Chondrocyte (in vitro differentiated cells): ENCODE data around the gene ITPR1. TPM values are rescaled to one million over a fixed set of nuclear protein-coding genes. Genes with fewer than 3 reads are reported as not detected.

Experiments
- DNase-seq: peaks from one replicate; pipeline ENCODE4 v3.0.0; 2021; ENCODE audit warnings: mixed read lengths, low spot score
- H3K27ac Mint-ChIP-seq: one replicate; pipeline ENCODE4 v1.8.0; 2021; ENCODE audit warnings: mild to moderate bottlenecking, moderate library complexity, mixed read lengths; ENCODE audit not compliant: unreplicated experiment
- H3K27me3 Mint-ChIP-seq: 2 replicates; pipeline ENCODE4 v1.8.0; 2021; ENCODE audit warnings: low read depth, mixed read lengths
- H3K36me3 Mint-ChIP-seq: 2 replicates; pipeline ENCODE4 v1.8.0; 2021; ENCODE audit warnings: low read depth, mixed read lengths
- H3K4me1 Mint-ChIP-seq: 2 replicates; pipeline ENCODE4 v1.8.0; 2021; ENCODE audit warnings: low read depth, mild to moderate bottlenecking, mixed read lengths
- H3K4me3 Mint-ChIP-seq: one replicate; pipeline ENCODE4 v1.8.0; 2021; ENCODE audit warnings: mild to moderate bottlenecking, moderate library complexity, mixed read lengths; ENCODE audit not compliant: unreplicated experiment
- H3K9me3 Mint-ChIP-seq: 2 replicates; pipeline ENCODE4 v1.8.0; 2021; ENCODE audit warnings: low read depth, mixed read lengths
- CTCF ChIP-seq: fragments of 200-600 bp; sonication (generic); IDR thresholded peaks from 2 replicates; pipeline ENCODE4 v1.5.0; 2021; ENCODE audit warnings: antibody characterized with exemption, mild to moderate bottlenecking, moderate library complexity
- total RNA-seq: library from RNA; stranded (reverse); gene quantifications from 3 replicates; pipeline ENCODE4 v1.2.1, GENCODE V29; 2021

ITPR1 gene
- total RNA-seq, 1 donor from 2014 or later = 45.0 TPM

- H3K36me3 Mint-ChIP-seq = peaks cover 13% of the 10 kb centered on the region
- H3K27me3 Mint-ChIP-seq = no peaks in the 10 kb centered on the region
- no peak overlapping the region for H3K27ac Mint-ChIP-seq
- no peak for TF ChIP-seq CTCF
- H3K4me1 Mint-ChIP-seq = peaks cover 28% of the 10 kb centered on the region
- no peak for DNase-seq
- H3K4me3 Mint-ChIP-seq = no peak overlapping the region
- no peaks in the 10 kb centered on the region for H3K9me3 Mint-ChIP-seq
Observed at GRCh38 chr3:4726549-4726948, 233.4 kb downstream of the ITPR1 start.

- Mint-ChIP-seq H3K27me3 (no peaks in the 10 kb centered on the region), H3K27ac (no peak overlapping the region), H3K4me3 (no peak overlapping the region), H3K9me3 (no peaks in the 10 kb centered on the region), H3K4me1 (peaks cover 4% of the 10 kb centered on the region), H3K36me3 (peaks cover 13% of the 10 kb centered on the region)
- no peak for DNase-seq
- TF ChIP-seq CTCF = no peak
Observed at GRCh38 chr3:4729061-4729973, 236.2 kb downstream of the ITPR1 start.

GRCh38 chr3:4730719-4731118 lies 237.6 kb downstream of the ITPR1 start:
- no peak for DNase-seq
- Mint-ChIP-seq H3K4me3 (no peak overlapping the region), H3K36me3 (peaks cover 14% of the 10 kb centered on the region), H3K4me1 (peaks cover 7% of the 10 kb centered on the region), H3K9me3 (no peaks in the 10 kb centered on the region), H3K27me3 (no peaks in the 10 kb centered on the region), H3K27ac (no peak overlapping the region)
- TF ChIP-seq CTCF = no peak

GRCh38 chr3:4731543-4732111 lies 238.5 kb downstream of the ITPR1 start:
- no peak for TF ChIP-seq CTCF
- H3K9me3 Mint-ChIP-seq = no peaks in the 10 kb centered on the region
- no peak for DNase-seq
- H3K4me1 Mint-ChIP-seq = peaks cover 7% of the 10 kb centered on the region
- H3K4me3 Mint-ChIP-seq = no peak overlapping the region
- peaks cover 17% of the 10 kb centered on the region for H3K36me3 Mint-ChIP-seq
- no peaks in the 10 kb centered on the region for H3K27me3 Mint-ChIP-seq
- no peak overlapping the region for H3K27ac Mint-ChIP-seq

GRCh38 chr3:4732925-4733324 lies 239.8 kb downstream of the ITPR1 start:
- Mint-ChIP-seq H3K36me3 (peaks cover 16% of the 10 kb centered on the region), H3K27me3 (no peaks in the 10 kb centered on the region), H3K4me1 (peaks cover 11% of the 10 kb centered on the region)

More at GRCh38 chr3:4732925-4733324, 239.8 kb downstream of the ITPR1 start:
- Mint-ChIP-seq H3K27ac (no peak overlapping the region), H3K4me3 (no peak overlapping the region), H3K9me3 (no peaks in the 10 kb centered on the region)
- no peak for TF ChIP-seq CTCF
- no peak for DNase-seq
